H9 (cell line): Measurements from ENCODE around the gene CKS1B. TPM values are rescaled to one million over a fixed set of nuclear protein-coding genes. Genes with fewer than 3 reads are reported as not detected.

Experiments
- DNase-seq: peaks from one replicate; pipeline ENCODE4 v3.0.0-alpha.2; 2017
- H2AFZ ChIP-seq: one replicate; pipeline ENCODE4 v1.6.1; 2013; ENCODE audit warnings: mild to moderate bottlenecking, low read length, control low read depth, moderate library complexity
- H2AK5ac ChIP-seq: 2 replicates; pipeline ENCODE4 v1.6.1; 2013; ENCODE audit warnings: low read length, control low read depth, mixed read lengths; ENCODE audit not compliant: insufficient read length
- H2BK120ac ChIP-seq: one replicate; pipeline ENCODE4 v1.6.1; 2013; ENCODE audit warnings: low read depth, mild to moderate bottlenecking, low read length, control low read depth, inconsistent platforms; ENCODE audit not compliant: poor library complexity, severe bottlenecking
- H2BK12ac ChIP-seq: 2 replicates; pipeline ENCODE4 v1.6.1; 2013; ENCODE audit warnings: low read length, control low read depth, mixed read lengths, low read depth; ENCODE audit not compliant: insufficient read length
- H2BK15ac ChIP-seq: 2 replicates; pipeline ENCODE4 v1.6.1; 2013; ENCODE audit warnings: low read depth, low read length, control low read depth
- H2BK20ac ChIP-seq: one replicate; pipeline ENCODE4 v1.6.1; 2013; ENCODE audit warnings: low read depth, mild to moderate bottlenecking, low read length, control low read depth, inconsistent platforms; ENCODE audit not compliant: poor library complexity, severe bottlenecking
- H2BK5ac ChIP-seq: 2 replicates; pipeline ENCODE4 v1.6.1; 2013; ENCODE audit warnings: low read length, control low read depth, mixed read lengths; ENCODE audit not compliant: insufficient read length
- H3K14ac ChIP-seq: 2 replicates; pipeline ENCODE4 v1.6.1; 2013; ENCODE audit warnings: low read length, control low read depth; ENCODE audit not compliant: insufficient read depth
- H3K18ac ChIP-seq: 2 replicates; pipeline ENCODE4 v1.6.1; 2013; ENCODE audit warnings: low read depth, mild to moderate bottlenecking, mixed read lengths, low read length, control low read depth; ENCODE audit not compliant: insufficient read length
- H3K23ac ChIP-seq: 2 replicates; pipeline ENCODE4 v1.6.1; 2013; ENCODE audit warnings: low read length, control low read depth, mixed read lengths, low read depth; ENCODE audit not compliant: insufficient read length
- H3K23me2 ChIP-seq: 2 replicates; pipeline ENCODE4 v1.6.1; 2013; ENCODE audit warnings: low read depth, mild to moderate bottlenecking, mixed read lengths, low read length, control low read depth; ENCODE audit not compliant: insufficient read length, poor library complexity, severe bottlenecking
- H3K27ac ChIP-seq: 2 replicates; pipeline ENCODE4 v1.5.1; 2013; ENCODE audit warnings: low read length, control low read depth, mixed read lengths, low read depth; ENCODE audit not compliant: insufficient read length
- H3K27me3 ChIP-seq: 2 replicates; pipeline ENCODE4 v1.6.1; 2013; ENCODE audit warnings: low read length, control low read depth, inconsistent platforms; ENCODE audit not compliant: insufficient read depth
- H3K4ac ChIP-seq: 2 replicates; pipeline ENCODE4 v1.6.1; 2013; ENCODE audit warnings: low read depth, mild to moderate bottlenecking, control low read depth, inconsistent platforms, low read length, moderate library complexity
- H3K4me1 ChIP-seq: 2 replicates; pipeline ENCODE4 v1.6.1; 2013; ENCODE audit warnings: low read length, control low read depth, inconsistent platforms; ENCODE audit not compliant: insufficient read depth
- H3K4me2 ChIP-seq: 2 replicates; pipeline ENCODE4 v1.6.1; 2013; ENCODE audit warnings: low read length, control low read depth, mixed read lengths; ENCODE audit not compliant: insufficient read length, insufficient read depth
- H3K56ac ChIP-seq: 2 replicates; pipeline ENCODE4 v1.6.1; 2013; ENCODE audit warnings: low read depth, mild to moderate bottlenecking, mixed read lengths, low read length, control low read depth; ENCODE audit not compliant: insufficient read length
- H3K79me1 ChIP-seq: 2 replicates; pipeline ENCODE4 v1.6.1; 2013; ENCODE audit warnings: low read depth, mild to moderate bottlenecking, moderate library complexity, low read length, control low read depth, inconsistent platforms; ENCODE audit not compliant: insufficient read depth, poor library complexity, severe bottlenecking
- H3K79me2 ChIP-seq: 2 replicates; pipeline ENCODE4 v1.6.1; 2013; ENCODE audit warnings: low read length, control low read depth, inconsistent platforms; ENCODE audit not compliant: insufficient read depth
- H3K9ac ChIP-seq: 2 replicates; pipeline ENCODE4 v1.6.1; 2013; ENCODE audit warnings: low read length, control low read depth, mixed read lengths; ENCODE audit not compliant: insufficient read length; ENCODE audit errors: extremely low read depth
- H3K9me3 ChIP-seq: one replicate; pipeline ENCODE4 v1.6.1; 2013; ENCODE audit warnings: low read depth, low read length, inconsistent platforms; ENCODE audit not compliant: control insufficient read depth
- H3T11ph ChIP-seq: one replicate; pipeline ENCODE4 v1.6.1; 2013; ENCODE audit warnings: mild to moderate bottlenecking, low read length, control low read depth, inconsistent platforms
- H4K20me1 ChIP-seq: one replicate; pipeline ENCODE4 v1.6.1; 2013; ENCODE audit not compliant: control insufficient read depth, insufficient read length, insufficient read depth
- H4K5ac ChIP-seq: 2 replicates; pipeline ENCODE4 v1.6.1; 2013; ENCODE audit warnings: low read depth, mild to moderate bottlenecking, mixed read lengths, low read length, control low read depth; ENCODE audit not compliant: insufficient read length
- H4K8ac ChIP-seq: replicated peaks from 2 replicates; pipeline ENCODE4 v1.6.1; 2013; ENCODE audit warnings: low read length, control low read depth, mixed read lengths, low read depth; ENCODE audit not compliant: insufficient read length
- H4K91ac ChIP-seq: 2 replicates; pipeline ENCODE4 v1.6.1; 2013; ENCODE audit warnings: low read depth, mild to moderate bottlenecking, moderate library complexity, mixed read lengths, low read length, control low read depth; ENCODE audit not compliant: insufficient read length
- H3K27ac Mint-ChIP-seq, 3 experiments: 2 replicates in 2 of 3; 3 replicates in 1 of 3; pipeline ENCODE4 v1.8.0; 2020 to 2021; ENCODE audit warnings: mixed read lengths in 3 of 3, mild to moderate bottlenecking in 1 of 3, moderate library complexity in 1 of 3
- H3K27me3 Mint-ChIP-seq: 2 replicates; pipeline ENCODE4 v1.8.0; 2021; ENCODE audit warnings: low read depth, mild to moderate bottlenecking, moderate library complexity, mixed read lengths
- H3K36me3 Mint-ChIP-seq, 3 experiments: 2 replicates in 2 of 3; 3 replicates in 1 of 3; pipeline ENCODE4 v1.8.0; 2020 to 2021; ENCODE audit warnings: low read depth in 3 of 3, mixed read lengths in 3 of 3; ENCODE audit not compliant: insufficient read depth in 1 of 3
- H3K4me1 Mint-ChIP-seq, 2 experiments: 2 replicates each; pipeline ENCODE4 v1.8.0; 2020; ENCODE audit warnings: mixed read lengths in 2 of 2
- H3K4me3 Mint-ChIP-seq, 2 experiments: 2 replicates in 1 of 2; 3 replicates in 1 of 2; pipeline ENCODE4 v1.8.0; 2020 to 2021; ENCODE audit warnings: mild to moderate bottlenecking in 2 of 2, mixed read lengths in 2 of 2, moderate library complexity in 1 of 2
- H3K9me3 Mint-ChIP-seq, 2 experiments: 2 replicates in 1 of 2; 3 replicates in 1 of 2; pipeline ENCODE4 v1.8.0; 2020; ENCODE audit warnings: mild to moderate bottlenecking in 2 of 2, mixed read lengths in 2 of 2, moderate library complexity in 1 of 2
- WGBS: extraction: QIAGEN DNeasy Blood & Tissue Kit; methylation state at CpG from one replicate; pipeline ENCODE4 v1.1.7; 2013; ENCODE audit warnings: missing lambda C conversion rate, low lambda C conversion rate, mixed read lengths; ENCODE audit not compliant: insufficient read length; ENCODE audit errors: extremely low coverage; 5-methylcytosine and 5-hydroxymethylcytosine counted together
- total RNA-seq: library from RNA; stranded (reverse); gene quantifications from 2 replicates; pipeline ENCODE4 v1.2.1, GENCODE V29; 2021
- TF ChIP-seq, protein P1 (sequence below): fragments of 200-600 bp; sonication (generic); conservative IDR thresholded peaks from 3 replicates; pipeline ENCODE4 v1.8.0; 2021; ENCODE audit warnings: antibody characterized with exemption, mild to moderate bottlenecking

CKS1B gene
- total RNA-seq, 1 experiment from 2014 or later: 279 TPM

DNA sequence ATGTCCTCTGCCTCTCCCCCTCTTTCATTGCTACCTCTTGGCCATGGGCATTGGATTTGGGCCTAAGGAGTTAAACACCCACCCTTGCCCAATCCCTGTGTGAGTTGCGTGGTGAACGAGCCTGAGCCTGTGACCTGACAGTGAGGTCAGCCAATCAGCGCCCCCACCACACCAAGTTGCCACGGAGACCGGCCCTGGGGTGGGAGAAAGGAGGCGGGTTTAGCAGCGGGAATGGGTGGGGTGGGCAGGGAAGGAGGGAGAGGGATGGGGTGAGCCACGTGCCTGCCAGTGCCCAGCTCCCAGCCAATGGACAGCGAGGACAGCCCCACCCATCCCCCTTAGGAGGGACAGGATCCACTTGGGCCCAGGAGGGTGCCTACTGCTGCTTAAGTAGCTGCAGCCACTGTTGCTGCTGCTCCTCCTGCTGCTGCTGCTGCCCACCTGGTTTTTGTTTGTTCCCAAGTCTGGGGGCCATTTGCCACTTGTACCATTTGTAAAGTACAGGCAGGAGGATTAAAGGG is 37.6 kb downstream of the CKS1B start:
- no peak overlapping the region for H3K14ac ChIP-seq
- H3K4me2 ChIP-seq: no peak overlapping the region
- no peaks in the 10 kb centered on the region for H3K27me3 Mint-ChIP-seq
- H3K4me1 Mint-ChIP-seq: peaks cover 36 to 62% of the 10 kb centered on the region in 2 experiments
- H4K91ac ChIP-seq: no peak overlapping the region
- H3K27ac Mint-ChIP-seq: peak overlapping the region; percentile 72 to 96 (median 94); a peak in 6 of 7 replicates
- H2AK5ac ChIP-seq: no peak overlapping the region
- no peak overlapping the region for H3K4ac ChIP-seq
- H3T11ph ChIP-seq: no peak overlapping the region
- peak overlapping the region; percentile 39 to 57; a peak in 3 of 5 replicates for H3K4me3 Mint-ChIP-seq
- H4K8ac ChIP-seq: no peak overlapping the region
- no peak overlapping the region for H2BK20ac ChIP-seq
- no peaks in the 10 kb centered on the region for H3K23me2 ChIP-seq
- no peak overlapping the region for H3K56ac ChIP-seq
- no peak overlapping the region for H2AFZ ChIP-seq
- H3K79me2 ChIP-seq: no peaks in the 10 kb centered on the region; the same call in 1 of the 2 replicates
- H2BK5ac ChIP-seq: no peak overlapping the region
- no peak overlapping the region for H2BK120ac ChIP-seq
- no peaks in the 10 kb centered on the region for H3K9me3 ChIP-seq
- no peak overlapping the region for H3K23ac ChIP-seq
- H4K20me1 ChIP-seq: no peaks in the 10 kb centered on the region
- TF ChIP-seq, protein P1, sequence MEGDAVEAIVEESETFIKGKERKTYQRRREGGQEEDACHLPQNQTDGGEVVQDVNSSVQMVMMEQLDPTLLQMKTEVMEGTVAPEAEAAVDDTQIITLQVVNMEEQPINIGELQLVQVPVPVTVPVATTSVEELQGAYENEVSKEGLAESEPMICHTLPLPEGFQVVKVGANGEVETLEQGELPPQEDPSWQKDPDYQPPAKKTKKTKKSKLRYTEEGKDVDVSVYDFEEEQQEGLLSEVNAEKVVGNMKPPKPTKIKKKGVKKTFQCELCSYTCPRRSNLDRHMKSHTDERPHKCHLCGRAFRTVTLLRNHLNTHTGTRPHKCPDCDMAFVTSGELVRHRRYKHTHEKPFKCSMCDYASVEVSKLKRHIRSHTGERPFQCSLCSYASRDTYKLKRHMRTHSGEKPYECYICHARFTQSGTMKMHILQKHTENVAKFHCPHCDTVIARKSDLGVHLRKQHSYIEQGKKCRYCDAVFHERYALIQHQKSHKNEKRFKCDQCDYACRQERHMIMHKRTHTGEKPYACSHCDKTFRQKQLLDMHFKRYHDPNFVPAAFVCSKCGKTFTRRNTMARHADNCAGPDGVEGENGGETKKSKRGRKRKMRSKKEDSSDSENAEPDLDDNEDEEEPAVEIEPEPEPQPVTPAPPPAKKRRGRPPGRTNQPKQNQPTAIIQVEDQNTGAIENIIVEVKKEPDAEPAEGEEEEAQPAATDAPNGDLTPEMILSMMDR: no peak
- no peaks in the 10 kb centered on the region for H3K27me3 ChIP-seq
- no CpG with 5 or more reads among the region's 9 CpGs for WGBS
- H3K36me3 Mint-ChIP-seq: peaks cover 8 to 33% (median 18%) of the 10 kb centered on the region in 3 experiments; a peak in 6 of 7 replicates
- no peak overlapping the region for H2BK15ac ChIP-seq
- peak; percentile 98 for DNase-seq
- no peaks in the 10 kb centered on the region; a peak in 1 of 5 replicates for H3K9me3 Mint-ChIP-seq
- H3K79me1 ChIP-seq: no peaks in the 10 kb centered on the region
- H3K4me1 ChIP-seq: peaks cover 3% of the 10 kb centered on the region; the same call in 1 of the 2 replicates
- no peak overlapping the region for H3K9ac ChIP-seq
- H3K27ac ChIP-seq: no peak overlapping the region
- H3K18ac ChIP-seq: no peak overlapping the region
- no peak overlapping the region for H4K5ac ChIP-seq
- H2BK12ac ChIP-seq: no peak overlapping the region
